IMR-90 (cell line): ENCODE results near the gene NR1D2. TPM values are rescaled to one million over a fixed set of nuclear protein-coding genes. Genes with fewer than 3 reads are reported as not detected.

Experiments
- ATAC-seq: fragments of 200-7000 bp; cut with Tn5 transposase; 2 replicates; pipeline ENCODE4 v1.9.1; 2020; ENCODE audit warnings: low read depth, mild to moderate bottlenecking, moderate library complexity
- BruUV-seq: library from RNA; stranded (reverse); fragments of 400-500 nt; replicated peaks from 2 replicates; lab custom pipeline; 2021; lab: Mats Ljungman, UMichigan
- CTCF ChIA-PET: fragments of 300-600 bp; formaldehyde crosslinking; extraction: SDS; loops from one replicate; lab custom pipeline; 2021; ENCODE audit warnings: antibody characterized with exemption; lab: Yijun Ruan, JAX
- POLR2A ChIA-PET: fragments of 300-600 bp; sonication (Branson Sonifier 250); formaldehyde crosslinking; loops from one replicate; lab custom pipeline; 2022; ENCODE audit warnings: antibody characterized with exemption; ENCODE audit not compliant: unreplicated experiment; lab: Charles Lee
- DNase-seq: peaks from one replicate; pipeline ENCODE4 v3.0.0; 2013
- H2AFZ ChIP-seq: replicated peaks from 2 replicates; pipeline ENCODE3; 2013; ENCODE audit warnings: low read length, mild to moderate bottlenecking; ENCODE audit not compliant: poor library complexity
- H2AK5ac ChIP-seq: 2 replicates; pipeline ENCODE4 v1.6.1; 2013; ENCODE audit warnings: low read depth, low read length, inconsistent platforms
- H2AK9ac ChIP-seq: replicated peaks from 2 replicates; pipeline ENCODE3; 2013; ENCODE audit warnings: mild to moderate bottlenecking, low read depth, low read length, moderate library complexity; ENCODE audit not compliant: poor library complexity
- H2BK120ac ChIP-seq: 2 replicates; pipeline ENCODE4 v1.6.1; 2013; ENCODE audit warnings: low read depth, low read length, inconsistent platforms
- H2BK15ac ChIP-seq: 3 replicates; pipeline ENCODE4 v1.6.1; 2013; ENCODE audit warnings: low read depth, low read length, inconsistent platforms
- H2BK20ac ChIP-seq: 2 replicates; pipeline ENCODE4 v1.6.1; 2013; ENCODE audit warnings: low read depth, mild to moderate bottlenecking, inconsistent platforms, low read length, moderate library complexity
- H2BK5ac ChIP-seq: 2 replicates; pipeline ENCODE4 v1.6.1; 2013; ENCODE audit warnings: mild to moderate bottlenecking, low read depth, low read length, inconsistent platforms; ENCODE audit not compliant: poor library complexity, severe bottlenecking
- H3K14ac ChIP-seq: replicated peaks from 2 replicates; pipeline ENCODE4 v1.6.1; 2013; ENCODE audit warnings: low read depth, low read length, inconsistent platforms
- H3K18ac ChIP-seq: 2 replicates; pipeline ENCODE4 v1.6.1; 2013; ENCODE audit warnings: low read depth, low read length, control low read depth
- H3K23ac ChIP-seq: 2 replicates; pipeline ENCODE4 v1.6.1; 2013; ENCODE audit warnings: low read depth, low read length, inconsistent platforms
- H3K27ac ChIP-seq: 2 replicates; pipeline ENCODE4 v1.5.1; 2013; ENCODE audit warnings: mild to moderate bottlenecking, control low read depth, low read length; ENCODE audit not compliant: insufficient read depth
- H3K27me3 ChIP-seq: 2 replicates; pipeline ENCODE4 v1.6.1; 2013; ENCODE audit warnings: low read length; ENCODE audit not compliant: control insufficient read depth, insufficient read depth
- H3K36me3 ChIP-seq: 2 replicates; pipeline ENCODE4 v1.6.1; 2013; ENCODE audit warnings: low read length, mixed read lengths; ENCODE audit not compliant: control insufficient read depth, insufficient read depth
- H3K4ac ChIP-seq: 2 replicates; pipeline ENCODE4 v1.6.1; 2013; ENCODE audit warnings: low read depth, low read length, inconsistent platforms
- H3K4me1 ChIP-seq: 2 replicates; pipeline ENCODE4 v1.6.1; 2013; ENCODE audit warnings: low read length, mixed read lengths; ENCODE audit not compliant: control insufficient read depth, insufficient read depth
- H3K4me2 ChIP-seq: 2 replicates; pipeline ENCODE4 v1.6.1; 2013; ENCODE audit warnings: low read depth, mild to moderate bottlenecking, control low read depth, low read length, moderate library complexity
- H3K4me3 ChIP-seq: 2 replicates; pipeline ENCODE4 v1.5.1; 2013; ENCODE audit warnings: low read depth, mild to moderate bottlenecking, control low read depth, low read length, moderate library complexity; ENCODE audit not compliant: insufficient read depth
- H3K56ac ChIP-seq: 2 replicates; pipeline ENCODE4 v1.6.1; 2013; ENCODE audit warnings: low read length, inconsistent platforms; ENCODE audit not compliant: insufficient read depth; ENCODE audit errors: extremely low read depth
- H3K79me1 ChIP-seq, 2 experiments: 2 replicates each; pipeline ENCODE4 v1.6.1; 2013; ENCODE audit warnings: low read length in 2 of 2, inconsistent platforms in 1 of 2, low read depth in 1 of 2
- H3K9ac ChIP-seq: 2 replicates; pipeline ENCODE4 v1.6.1; 2013; ENCODE audit warnings: low read depth, low read length, control low read depth
- H3K9me1 ChIP-seq: 2 replicates; pipeline ENCODE4 v1.6.1; 2013; ENCODE audit warnings: low read length, inconsistent platforms; ENCODE audit not compliant: insufficient read depth
- H3K9me3 ChIP-seq: 2 replicates; pipeline ENCODE4 v1.6.1; 2013; ENCODE audit warnings: low read length; ENCODE audit not compliant: control insufficient read depth, insufficient read depth
- H4K20me1 ChIP-seq: 2 replicates; pipeline ENCODE4 v1.6.1; 2013; ENCODE audit warnings: low read length, inconsistent platforms; ENCODE audit not compliant: insufficient read depth
- H4K5ac ChIP-seq: 2 replicates; pipeline ENCODE4 v1.6.1; 2013; ENCODE audit warnings: mild to moderate bottlenecking, low read depth, low read length, control low read depth
- H4K8ac ChIP-seq, 2 experiments: 2 replicates each; pipeline ENCODE4 v1.6.1; 2013; ENCODE audit warnings: low read depth in 2 of 2, low read length in 2 of 2, control low read depth in 1 of 2, inconsistent platforms in 1 of 2
- H4K91ac ChIP-seq: 2 replicates; pipeline ENCODE4 v1.6.1; 2013; ENCODE audit warnings: low read depth, low read length, inconsistent platforms; ENCODE audit not compliant: insufficient read depth
- BHLHE40 ChIP-seq: fragments of 150-350 bp; IDR thresholded peaks from 2 replicates; pipeline ENCODE4 v1.6.1; 2016; ENCODE audit warnings: mild to moderate bottlenecking, low read depth, low read length
- CEBPB ChIP-seq: IDR thresholded peaks from 2 replicates; pipeline ENCODE4 v1.6.1; 2012; ENCODE audit warnings: low read depth, low read length, improper control_type of control experiment
- CHD1 ChIP-seq: IDR thresholded peaks from 2 replicates; pipeline ENCODE4 v1.6.1; 2012; ENCODE audit warnings: low read depth, low read length, improper control_type of control experiment
- ELK1 ChIP-seq: fragments of 150-350 bp; IDR thresholded peaks from 2 replicates; pipeline ENCODE4 v1.6.1; 2016; ENCODE audit warnings: low read depth, mild to moderate bottlenecking, low read length, moderate library complexity, borderline replicate concordance
- FOS ChIP-seq: fragments of 150-350 bp; IDR thresholded peaks from 2 replicates; pipeline ENCODE4 v1.6.1; 2016; ENCODE audit warnings: low read depth, low read length
- MAZ ChIP-seq: IDR thresholded peaks from 2 replicates; pipeline ENCODE4 v1.6.1; 2012; ENCODE audit warnings: low read depth, mild to moderate bottlenecking, low read length, improper control_type of control experiment, moderate library complexity, borderline replicate concordance
- MXI1 ChIP-seq: IDR thresholded peaks from 2 replicates; pipeline ENCODE4 v1.6.1; 2012; ENCODE audit warnings: low read depth, mild to moderate bottlenecking, low read length, moderate library complexity, borderline replicate concordance
- NFE2L2 ChIP-seq: fragments of 150-350 bp; IDR thresholded peaks from 2 replicates; pipeline ENCODE4 v1.6.1; 2016; ENCODE audit warnings: low read depth, mild to moderate bottlenecking, low read length
- POLR2A ChIP-seq: IDR thresholded peaks from 2 replicates; pipeline ENCODE4 v1.6.1; 2012; ENCODE audit warnings: mild to moderate bottlenecking, low read depth, low read length
- RAD21 ChIP-seq: IDR thresholded peaks from 2 replicates; pipeline ENCODE4 v1.6.1; 2012; ENCODE audit warnings: low read length, improper control_type of control experiment
- RCOR1 ChIP-seq: IDR thresholded peaks from 2 replicates; pipeline ENCODE4 v1.6.1; 2012; ENCODE audit warnings: mild to moderate bottlenecking, low read length, improper control_type of control experiment; ENCODE audit not compliant: insufficient replicate concordance
- RFX5 ChIP-seq: IDR thresholded peaks from 2 replicates; pipeline ENCODE4 v1.8.0; 2012; ENCODE audit warnings: low read depth, mild to moderate bottlenecking, low read length, moderate library complexity
- SMC3 ChIP-seq: fragments of 150-350 bp; IDR thresholded peaks from 2 replicates; pipeline ENCODE4 v1.6.1; 2016; ENCODE audit warnings: low read depth, mild to moderate bottlenecking, antibody characterized with exemption, low read length, moderate library complexity
- USF2 ChIP-seq: fragments of 150-350 bp; IDR thresholded peaks from 2 replicates; pipeline ENCODE4 v1.6.1; 2017; ENCODE audit warnings: mild to moderate bottlenecking, antibody characterized with exemption, low read length, low read depth
- WGBS, 2 experiments: methylation state at CpG; one replicate each; pipeline versions ENCODE4 v1.1.5 to v1.1.7; 2013; ENCODE audit warnings: missing lambda C conversion rate in 2 of 2; ENCODE audit not compliant: insufficient read length in 1 of 2; ENCODE audit errors: extremely low coverage in 2 of 2; 5-methylcytosine and 5-hydroxymethylcytosine counted together
- dilution Hi-C: fragments of 300-500 bp; cut with HindIII; formaldehyde crosslinking; loops from one replicate; pipeline ENCODE4 v1.14.3; 2018; ENCODE audit warnings: low sequenced_read_pairs; ENCODE audit not compliant: unreplicated experiment
- in situ Hi-C: fragments of 300-500 bp; cut with MboI; formaldehyde crosslinking; loops from 3 replicates; pipeline ENCODE4 v1.14.3; 2019; ENCODE audit warnings: low sequenced_read_pairs, inconsistent platforms, mixed read lengths
- intact Hi-C: fragments of 100-400 bp; cut with micrococcal nuclease; formaldehyde crosslinking; loops from 2 replicates; pipeline ENCODE4 v1.10.0; 2022
- polyA plus RNA-seq, 3 experiments: library from polyadenylated mRNA; depleted of rRNA; stranded (reverse); fragments of >200 nt; gene quantifications; 2 replicates each; pipeline ENCODE4 v1.2.3, GENCODE V29; 2012; ENCODE audit warnings: low replicate concordance in 1 of 3
- total RNA-seq: library from RNA; depleted of rRNA; stranded (reverse); fragments of >200 nt; gene quantifications from 2 replicates; pipeline ENCODE4 v1.2.3, GENCODE V29; 2012
- TF ChIP-seq, protein P1 (sequence below): conservative IDR thresholded peaks from 2 replicates; pipeline ENCODE4 v1.5.1; 2012; ENCODE audit warnings: mild to moderate bottlenecking, low read depth, low read length, improper control_type of control experiment

The NR1D2 gene
- total and polyA plus RNA-seq, 2 of the 4 experiments (the other 2 are of a cell fraction), result 8.1 to 41.0 TPM

DNA sequence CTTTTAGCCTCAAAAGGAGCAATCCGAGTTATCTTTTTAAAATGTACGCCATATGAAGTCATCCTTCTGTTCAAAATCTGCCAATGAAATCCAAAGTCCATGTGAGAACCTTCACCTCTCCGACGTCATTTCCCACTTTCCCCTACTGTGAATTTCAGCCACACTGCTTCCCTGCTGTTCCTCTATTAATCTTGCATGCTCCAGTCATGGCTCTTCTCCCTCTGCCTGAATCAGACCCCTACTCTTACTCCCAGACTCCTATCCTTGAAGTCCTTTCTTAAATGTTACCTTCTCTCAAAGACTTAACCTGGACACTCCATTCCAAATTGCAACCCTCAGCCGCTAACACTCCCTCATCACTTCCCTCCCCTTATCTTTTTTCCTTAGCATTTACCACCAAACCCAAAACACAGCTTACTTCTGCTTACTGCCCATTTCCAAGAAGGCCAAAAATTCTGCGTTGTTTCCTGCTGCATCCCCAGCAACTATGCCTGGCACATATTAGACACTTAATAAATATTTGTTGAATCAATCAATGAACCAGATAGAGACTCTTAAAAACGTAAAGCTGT, 29.5 kb upstream of the NR1D2 start:
- peak overlapping the region; percentile 17 for H3K9ac ChIP-seq
- H3K36me3 ChIP-seq, result peaks cover 12% of the 10 kb centered on the region
- no peak overlapping the region for H2AFZ ChIP-seq
- H2AK5ac ChIP-seq, result no peak overlapping the region
- 0 out of 2 replicates have a peak overlapping the region, but pooled peaks have one; percentile 1 for H3K14ac ChIP-seq
- H3K9me1 ChIP-seq, result no peaks in the 10 kb centered on the region
- intact Hi-C loops (loop anchor here (10.0 kb wide), 1 partner anchor 769 kb away; no protein-coding TSS in a partner anchor), in situ Hi-C loops (no loop called here), dilution Hi-C loops (no loop called here)
- no peaks in the 10 kb centered on the region for H3K9me3 ChIP-seq
- H3K23ac ChIP-seq, result peak overlapping the region; percentile 25
- H2BK5ac ChIP-seq, result no peak overlapping the region
- H2BK20ac ChIP-seq, result no peak overlapping the region
- H3K4me1 ChIP-seq, result no peaks in the 10 kb centered on the region
- H4K91ac ChIP-seq, result no peak overlapping the region
- ATAC-seq, result no peak
- H3K4me3 ChIP-seq, result peak overlapping the region; percentile 57
- no peak overlapping the region for H2BK15ac ChIP-seq
- DNase-seq, result peak; percentile 64
- H3K56ac ChIP-seq, result no peak overlapping the region
- peak overlapping the region in 1 of 2 experiments; percentile 31; a peak in 1 of 4 replicates for H4K8ac ChIP-seq
- no peak overlapping the region for H3K18ac ChIP-seq
- H2BK120ac ChIP-seq, result no peak overlapping the region
- ChIA-PET CTCF (interaction anchor here (0.7 to 1.6 kb wide), 4 partner anchors 12 to 81 kb away, joined by 3 to 4 read pairs (median 4); no protein-coding TSS in a partner anchor), POLR2A (interaction anchor here (0.7 kb wide), 1 partner anchor 148 kb away, joined by 3 read pairs; no protein-coding TSS in a partner anchor)
- no peak overlapping the region for H4K5ac ChIP-seq
- H2AK9ac ChIP-seq, result no peak overlapping the region
- no peak overlapping the region for H3K4ac ChIP-seq
- peaks cover 33% of the 10 kb centered on the region for H4K20me1 ChIP-seq
- no peak overlapping the region for H3K27ac ChIP-seq
- H3K27me3 ChIP-seq, result no peaks in the 10 kb centered on the region
- H3K79me1 ChIP-seq, result peaks cover 22 to 49% of the 10 kb centered on the region in 2 experiments
- WGBS, 2 experiments, result 63 to 100% methylated on average over 1 to 5 of the region's 7 CpGs
- H3K4me2 ChIP-seq, result peak overlapping the region; percentile 37
- BruUV-seq, result no TSS peak
- TF ChIP-seq POLR2A (no peak), FOS (no peak), SMC3 (no peak), USF2 (no peak), MXI1 (no peak), NFE2L2 (no peak), ELK1 (no peak), CHD1 (no peak), RFX5 (no peak), RAD21 (no peak), CEBPB (no peak), RCOR1 (no peak), BHLHE40 (no peak), MAZ (no peak)
- TF ChIP-seq, protein P1, sequence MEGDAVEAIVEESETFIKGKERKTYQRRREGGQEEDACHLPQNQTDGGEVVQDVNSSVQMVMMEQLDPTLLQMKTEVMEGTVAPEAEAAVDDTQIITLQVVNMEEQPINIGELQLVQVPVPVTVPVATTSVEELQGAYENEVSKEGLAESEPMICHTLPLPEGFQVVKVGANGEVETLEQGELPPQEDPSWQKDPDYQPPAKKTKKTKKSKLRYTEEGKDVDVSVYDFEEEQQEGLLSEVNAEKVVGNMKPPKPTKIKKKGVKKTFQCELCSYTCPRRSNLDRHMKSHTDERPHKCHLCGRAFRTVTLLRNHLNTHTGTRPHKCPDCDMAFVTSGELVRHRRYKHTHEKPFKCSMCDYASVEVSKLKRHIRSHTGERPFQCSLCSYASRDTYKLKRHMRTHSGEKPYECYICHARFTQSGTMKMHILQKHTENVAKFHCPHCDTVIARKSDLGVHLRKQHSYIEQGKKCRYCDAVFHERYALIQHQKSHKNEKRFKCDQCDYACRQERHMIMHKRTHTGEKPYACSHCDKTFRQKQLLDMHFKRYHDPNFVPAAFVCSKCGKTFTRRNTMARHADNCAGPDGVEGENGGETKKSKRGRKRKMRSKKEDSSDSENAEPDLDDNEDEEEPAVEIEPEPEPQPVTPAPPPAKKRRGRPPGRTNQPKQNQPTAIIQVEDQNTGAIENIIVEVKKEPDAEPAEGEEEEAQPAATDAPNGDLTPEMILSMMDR, result no peak
